ENCODE measurements around the gene IL6ST. TPM values are rescaled to one million over a fixed set of nuclear protein-coding genes. Genes with fewer than 3 reads are reported as not detected.

The IL6ST gene
- total and polyA plus RNA-seq, 4 donors = 51.3 to 438 (median 109) TPM

DNA sequence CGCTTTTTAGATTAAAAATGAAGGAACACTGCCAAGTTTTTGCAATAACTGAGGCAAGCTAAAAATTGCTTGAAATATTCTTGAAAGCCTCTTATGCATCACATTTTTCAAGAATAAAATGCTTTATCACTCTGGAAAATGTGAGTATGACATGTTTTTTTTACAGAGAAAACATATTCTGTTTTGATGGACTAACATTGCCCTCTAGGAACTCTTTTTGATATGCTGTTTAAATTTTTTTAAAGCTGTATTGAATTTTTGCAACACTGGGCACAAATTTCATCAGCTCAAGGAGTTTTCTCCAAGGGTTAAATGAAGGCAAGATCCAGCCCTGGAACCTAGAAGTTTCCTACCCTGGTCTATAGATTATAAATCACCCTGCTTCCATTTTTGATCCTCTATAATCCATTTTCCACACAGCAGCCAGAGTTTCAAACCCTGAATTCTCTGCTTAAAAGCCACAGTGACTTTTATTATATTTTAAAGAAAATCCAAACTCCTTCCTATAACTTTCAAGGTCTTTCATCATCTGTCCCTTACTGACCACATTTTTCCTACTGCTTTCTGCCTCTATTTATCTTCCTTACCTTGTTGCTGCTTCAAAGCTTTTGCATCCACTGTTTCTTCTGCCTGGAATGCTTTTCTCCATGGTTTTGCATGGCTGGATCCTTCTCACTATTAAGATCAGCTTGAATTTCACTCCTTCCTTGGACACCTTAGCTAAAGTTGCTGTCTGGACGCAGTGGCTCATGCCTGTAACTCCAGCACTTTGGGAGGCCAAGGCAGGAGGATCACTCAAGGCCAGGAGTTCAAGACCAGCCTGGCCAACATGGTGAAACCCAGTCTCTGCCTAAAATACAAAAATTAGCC is 82.7 kb downstream of the IL6ST start:
- DNase-seq (ENCODE audit: low spot score) = no peak
- Histone ChIP-seq H3K27ac (ENCODE audit: low read depth in 1 of 2, low read length in 2 of 2) (no peak overlapping the region), H3K4me3 (ENCODE audit: low read depth in 1 of 3, low read length in 3 of 3) (no peak overlapping the region), H3K9ac (ENCODE audit: low read depth in 1 of 2, low read length in 2 of 2) (no peak overlapping the region), H3K9me3 (ENCODE audit: control insufficient read depth in 4 of 4, low read length in 3 of 4) (no peaks in the 10 kb centered on the region), H3K4me1 (ENCODE audit: control insufficient read depth in 4 of 4, insufficient read depth in 4 of 4, low read length in 3 of 4) (no peaks in the 10 kb centered on the region), H3K27me3 (ENCODE audit: control insufficient read depth in 4 of 4, insufficient read depth in 4 of 4, low read length in 3 of 4) (no peaks in the 10 kb centered on the region), H3K36me3 (ENCODE audit: control insufficient read depth in 4 of 4, insufficient read depth in 3 of 4, low read depth in 1 of 4, low read length in 3 of 4) (no peaks in the 10 kb centered on the region)
- TF ChIP-seq NR2F2 (IDR thresholded peaks at IDR 0.05) (no peak), RXRA (IDR thresholded peaks at IDR 0.05) (no peak), SP1 (IDR thresholded peaks at IDR 0.05) (no peak), EGR1 (IDR thresholded peaks at IDR 0.05; ENCODE audit: low read depth in 2 of 2) (no peak), HNF4G (IDR thresholded peaks at IDR 0.05) (no peak), FOXA2 (IDR thresholded peaks at IDR 0.05) (no peak), YY1 (IDR thresholded peaks at IDR 0.05) (no peak), FOXA1 (IDR thresholded peaks at IDR 0.05) (no peak), JUND (IDR thresholded peaks at IDR 0.05) (no peak)
- TF ChIP-seq, protein P1, sequence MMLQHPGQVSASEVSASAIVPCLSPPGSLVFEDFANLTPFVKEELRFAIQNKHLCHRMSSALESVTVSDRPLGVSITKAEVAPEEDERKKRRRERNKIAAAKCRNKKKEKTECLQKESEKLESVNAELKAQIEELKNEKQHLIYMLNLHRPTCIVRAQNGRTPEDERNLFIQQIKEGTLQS (IDR thresholded peaks at IDR 0.05) = no peak
- TF ChIP-seq, protein P2, sequence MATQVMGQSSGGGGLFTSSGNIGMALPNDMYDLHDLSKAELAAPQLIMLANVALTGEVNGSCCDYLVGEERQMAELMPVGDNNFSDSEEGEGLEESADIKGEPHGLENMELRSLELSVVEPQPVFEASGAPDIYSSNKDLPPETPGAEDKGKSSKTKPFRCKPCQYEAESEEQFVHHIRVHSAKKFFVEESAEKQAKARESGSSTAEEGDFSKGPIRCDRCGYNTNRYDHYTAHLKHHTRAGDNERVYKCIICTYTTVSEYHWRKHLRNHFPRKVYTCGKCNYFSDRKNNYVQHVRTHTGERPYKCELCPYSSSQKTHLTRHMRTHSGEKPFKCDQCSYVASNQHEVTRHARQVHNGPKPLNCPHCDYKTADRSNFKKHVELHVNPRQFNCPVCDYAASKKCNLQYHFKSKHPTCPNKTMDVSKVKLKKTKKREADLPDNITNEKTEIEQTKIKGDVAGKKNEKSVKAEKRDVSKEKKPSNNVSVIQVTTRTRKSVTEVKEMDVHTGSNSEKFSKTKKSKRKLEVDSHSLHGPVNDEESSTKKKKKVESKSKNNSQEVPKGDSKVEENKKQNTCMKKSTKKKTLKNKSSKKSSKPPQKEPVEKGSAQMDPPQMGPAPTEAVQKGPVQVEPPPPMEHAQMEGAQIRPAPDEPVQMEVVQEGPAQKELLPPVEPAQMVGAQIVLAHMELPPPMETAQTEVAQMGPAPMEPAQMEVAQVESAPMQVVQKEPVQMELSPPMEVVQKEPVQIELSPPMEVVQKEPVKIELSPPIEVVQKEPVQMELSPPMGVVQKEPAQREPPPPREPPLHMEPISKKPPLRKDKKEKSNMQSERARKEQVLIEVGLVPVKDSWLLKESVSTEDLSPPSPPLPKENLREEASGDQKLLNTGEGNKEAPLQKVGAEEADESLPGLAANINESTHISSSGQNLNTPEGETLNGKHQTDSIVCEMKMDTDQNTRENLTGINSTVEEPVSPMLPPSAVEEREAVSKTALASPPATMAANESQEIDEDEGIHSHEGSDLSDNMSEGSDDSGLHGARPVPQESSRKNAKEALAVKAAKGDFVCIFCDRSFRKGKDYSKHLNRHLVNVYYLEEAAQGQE (IDR thresholded peaks at IDR 0.05) = no peak
- TF ChIP-seq, protein P3, sequence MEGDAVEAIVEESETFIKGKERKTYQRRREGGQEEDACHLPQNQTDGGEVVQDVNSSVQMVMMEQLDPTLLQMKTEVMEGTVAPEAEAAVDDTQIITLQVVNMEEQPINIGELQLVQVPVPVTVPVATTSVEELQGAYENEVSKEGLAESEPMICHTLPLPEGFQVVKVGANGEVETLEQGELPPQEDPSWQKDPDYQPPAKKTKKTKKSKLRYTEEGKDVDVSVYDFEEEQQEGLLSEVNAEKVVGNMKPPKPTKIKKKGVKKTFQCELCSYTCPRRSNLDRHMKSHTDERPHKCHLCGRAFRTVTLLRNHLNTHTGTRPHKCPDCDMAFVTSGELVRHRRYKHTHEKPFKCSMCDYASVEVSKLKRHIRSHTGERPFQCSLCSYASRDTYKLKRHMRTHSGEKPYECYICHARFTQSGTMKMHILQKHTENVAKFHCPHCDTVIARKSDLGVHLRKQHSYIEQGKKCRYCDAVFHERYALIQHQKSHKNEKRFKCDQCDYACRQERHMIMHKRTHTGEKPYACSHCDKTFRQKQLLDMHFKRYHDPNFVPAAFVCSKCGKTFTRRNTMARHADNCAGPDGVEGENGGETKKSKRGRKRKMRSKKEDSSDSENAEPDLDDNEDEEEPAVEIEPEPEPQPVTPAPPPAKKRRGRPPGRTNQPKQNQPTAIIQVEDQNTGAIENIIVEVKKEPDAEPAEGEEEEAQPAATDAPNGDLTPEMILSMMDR (IDR thresholded peaks at IDR 0.05; ENCODE audit: low read depth, low read length, missing input control) = no peak
- 95% methylated on average over 2 of the region's 2 CpGs for WGBS

DNA sequence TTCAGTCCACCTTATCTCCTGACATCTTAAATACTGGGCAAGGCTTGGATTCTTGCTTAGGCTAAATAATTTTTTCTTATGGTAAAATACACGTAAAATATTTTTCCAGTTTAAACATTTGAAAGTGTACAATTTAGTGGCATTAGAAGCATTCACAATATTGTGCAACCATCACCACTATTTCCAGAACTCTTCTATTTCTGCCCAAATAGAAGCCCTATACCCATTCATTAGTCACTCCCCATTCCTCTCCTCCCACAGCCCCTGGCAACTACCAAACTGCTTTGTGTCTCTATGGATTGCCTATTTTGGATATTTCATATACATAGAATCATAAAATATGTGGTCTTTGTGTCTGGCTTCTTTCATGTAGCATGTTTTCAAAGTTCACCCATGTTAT is 86.0 kb downstream of the IL6ST start:
- Histone ChIP-seq H3K9me3 (ENCODE audit: control insufficient read depth in 4 of 4, low read length in 3 of 4) (no peaks in the 10 kb centered on the region), H3K9ac (ENCODE audit: low read depth in 1 of 2, low read length in 2 of 2) (no peak overlapping the region), H3K4me1 (ENCODE audit: control insufficient read depth in 4 of 4, insufficient read depth in 4 of 4, low read length in 3 of 4) (no peaks in the 10 kb centered on the region), H3K4me3 (ENCODE audit: low read depth in 1 of 3, low read length in 3 of 3) (no peak overlapping the region), H3K27ac (ENCODE audit: low read depth in 1 of 2, low read length in 2 of 2) (no peak overlapping the region), H3K27me3 (ENCODE audit: control insufficient read depth in 4 of 4, insufficient read depth in 4 of 4, low read length in 3 of 4) (no peaks in the 10 kb centered on the region), H3K36me3 (ENCODE audit: control insufficient read depth in 4 of 4, insufficient read depth in 3 of 4, low read depth in 1 of 4, low read length in 3 of 4) (no peaks in the 10 kb centered on the region)
- no peak for DNase-seq (ENCODE audit: low spot score)
- WGBS = 63% methylated on average over 1 of the region's 1 CpG
- no peak for TF ChIP-seq RXRA (IDR thresholded peaks at IDR 0.05)
- TF ChIP-seq, protein P1 (IDR thresholded peaks at IDR 0.05) = no peak
- TF ChIP-seq EGR1 (IDR thresholded peaks at IDR 0.05; ENCODE audit: low read depth in 2 of 2) = no peak
- no peak for TF ChIP-seq JUND (IDR thresholded peaks at IDR 0.05)
- TF ChIP-seq, protein P4, sequence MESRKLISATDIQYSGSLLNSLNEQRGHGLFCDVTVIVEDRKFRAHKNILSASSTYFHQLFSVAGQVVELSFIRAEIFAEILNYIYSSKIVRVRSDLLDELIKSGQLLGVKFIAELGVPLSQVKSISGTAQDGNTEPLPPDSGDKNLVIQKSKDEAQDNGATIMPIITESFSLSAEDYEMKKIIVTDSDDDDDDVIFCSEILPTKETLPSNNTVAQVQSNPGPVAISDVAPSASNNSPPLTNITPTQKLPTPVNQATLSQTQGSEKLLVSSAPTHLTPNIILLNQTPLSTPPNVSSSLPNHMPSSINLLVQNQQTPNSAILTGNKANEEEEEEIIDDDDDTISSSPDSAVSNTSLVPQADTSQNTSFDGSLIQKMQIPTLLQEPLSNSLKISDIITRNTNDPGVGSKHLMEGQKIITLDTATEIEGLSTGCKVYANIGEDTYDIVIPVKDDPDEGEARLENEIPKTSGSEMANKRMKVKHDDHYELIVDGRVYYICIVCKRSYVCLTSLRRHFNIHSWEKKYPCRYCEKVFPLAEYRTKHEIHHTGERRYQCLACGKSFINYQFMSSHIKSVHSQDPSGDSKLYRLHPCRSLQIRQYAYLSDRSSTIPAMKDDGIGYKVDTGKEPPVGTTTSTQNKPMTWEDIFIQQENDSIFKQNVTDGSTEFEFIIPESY (IDR thresholded peaks at IDR 0.05) = no peak
- TF ChIP-seq FOXA2 (IDR thresholded peaks at IDR 0.05) = no peak
- no peak for TF ChIP-seq TAF1 (conservative IDR thresholded peaks at IDR 0.05)
- no peak for TF ChIP-seq SP1 (IDR thresholded peaks at IDR 0.05)
- no peak for TF ChIP-seq FOXA1 (IDR thresholded peaks at IDR 0.05)
- no peak for TF ChIP-seq NR2F2 (IDR thresholded peaks at IDR 0.05)
- no peak for TF ChIP-seq HNF4G (IDR thresholded peaks at IDR 0.05)
- TF ChIP-seq GABPA (IDR thresholded peaks at IDR 0.05 in 1 of 2, conservative IDR thresholded peaks at IDR 0.05 in 1 of 2) = no peak
- TF ChIP-seq, protein P3 (IDR thresholded peaks at IDR 0.05; ENCODE audit: low read depth, low read length, missing input control) = no peak
- TF ChIP-seq, protein P2 (IDR thresholded peaks at IDR 0.05) = no peak

Data from liver (tissue), 9 donors.